Caco-2 (cell line): ENCODE data around the gene KCNJ3. TPM values are rescaled to one million over a fixed set of nuclear protein-coding genes. Genes with fewer than 3 reads are reported as not detected.

Source experiments
- BruUV-seq: library from RNA; stranded (reverse); fragments of 400-500 nt; replicated peaks from 2 replicates; lab custom pipeline; 2021; lab: Mats Ljungman, UMichigan
- CTCF ChIA-PET: fragments of 300-600 bp; sonication (Branson Sonifier 250); formaldehyde crosslinking; loops from one replicate; lab custom pipeline; 2022; ENCODE audit warnings: antibody characterized with exemption; lab: Charles Lee
- POLR2A ChIA-PET: fragments of 300-600 bp; sonication (Branson Sonifier 250); formaldehyde crosslinking; loops from one replicate; lab custom pipeline; 2022; ENCODE audit warnings: antibody characterized with exemption; lab: Charles Lee
- DNase-seq, 2 experiments: peaks; one replicate each; pipeline versions ENCODE4 v3.0.0 to v3.0.0-alpha.2; 2020 to 2022
- H3K27me3 ChIP-seq: replicated peaks from 2 replicates; pipeline ENCODE4 v1.6.0; 2011; ENCODE audit warnings: low read length; ENCODE audit not compliant: control insufficient read depth, insufficient read depth
- H3K36me3 ChIP-seq: 2 replicates; pipeline ENCODE4 v1.5.1; 2011; ENCODE audit warnings: low read length; ENCODE audit not compliant: control insufficient read depth, insufficient read depth
- H3K4me1 ChIP-seq: fragments of 250-450 bp; sonication (Bioruptor Pico); 2 replicates; pipeline ENCODE4 v1.5.1; 2020; ENCODE audit warnings: mild to moderate bottlenecking
- H3K4me3 ChIP-seq: 2 replicates; pipeline ENCODE4 v1.5.1; 2011; ENCODE audit warnings: low read depth, mild to moderate bottlenecking, control low read depth, low read length
- H3K9me3 ChIP-seq: fragments of 250-450 bp; sonication (Bioruptor Pico); 2 replicates; pipeline ENCODE4 v1.5.1; 2020; ENCODE audit warnings: mild to moderate bottlenecking, moderate library complexity
- H3K27ac Mint-ChIP-seq: one replicate; pipeline ENCODE4 v1.8.0; 2022; ENCODE audit warnings: mixed read lengths; ENCODE audit not compliant: unreplicated experiment
- H3K27me3 Mint-ChIP-seq: one replicate; pipeline ENCODE4 v1.8.0; 2022; ENCODE audit warnings: mixed read lengths; ENCODE audit not compliant: insufficient read depth, unreplicated experiment
- H3K36me3 Mint-ChIP-seq: one replicate; pipeline ENCODE4 v1.8.0; 2022; ENCODE audit warnings: mild to moderate bottlenecking, mixed read lengths; ENCODE audit not compliant: insufficient read depth, unreplicated experiment
- H3K4me1 Mint-ChIP-seq: one replicate; pipeline ENCODE4 v1.8.0; 2022; ENCODE audit warnings: low read depth, mixed read lengths; ENCODE audit not compliant: unreplicated experiment
- H3K4me3 Mint-ChIP-seq: one replicate; pipeline ENCODE4 v1.8.0; 2022; ENCODE audit warnings: mild to moderate bottlenecking, moderate library complexity, mixed read lengths; ENCODE audit not compliant: unreplicated experiment
- H3K9me3 Mint-ChIP-seq: one replicate; pipeline ENCODE4 v1.8.0; 2022; ENCODE audit warnings: mixed read lengths; ENCODE audit not compliant: unreplicated experiment
- CTCF ChIP-seq, 2 experiments: fragments of 200-600 bp in 1 of 2; IDR thresholded peaks; 1 replicate in 1 of 2; 2 replicates in 1 of 2; pipeline versions ENCODE4 v1.5.1 to v1.8.0; 2011 to 2022; ENCODE audit warnings: antibody characterized with exemption in 1 of 2, control low read depth in 1 of 2, inconsistent platforms in 1 of 2, low read depth in 1 of 2, low read length in 1 of 2, mild to moderate bottlenecking in 1 of 2, moderate library complexity in 1 of 2; ENCODE audit not compliant: insufficient read depth in 1 of 2, severe bottlenecking in 1 of 2, unreplicated experiment in 1 of 2
- intact Hi-C: fragments of 100-400 bp; cut with micrococcal nuclease; formaldehyde crosslinking; loops from one replicate; pipeline ENCODE4 v1.10.0; 2022; ENCODE audit not compliant: unreplicated experiment
- total RNA-seq: library from RNA; stranded (reverse); gene quantifications from 2 replicates; pipeline ENCODE4 v1.2.3, GENCODE V29; 2022

Gene KCNJ3
- total RNA-seq, 1 experiment from 2014 or later: not detected

- Mint-ChIP-seq H3K4me1 (no peaks in the 10 kb centered on the region), H3K4me3 (no peak overlapping the region), H3K27me3 (no peaks in the 10 kb centered on the region), H3K27ac (no peak overlapping the region), H3K9me3 (no peaks in the 10 kb centered on the region), H3K36me3 (no peaks in the 10 kb centered on the region)
- Histone ChIP-seq H3K4me1 (no peaks in the 10 kb centered on the region), H3K36me3 (no peaks in the 10 kb centered on the region), H3K9me3 (no peaks in the 10 kb centered on the region; the same call in 1 of the 2 replicates), H3K4me3 (no peak overlapping the region), H3K27me3 (no peaks in the 10 kb centered on the region)
- ChIA-PET CTCF (no interaction called here), POLR2A (no interaction called here)
- no TSS peak for BruUV-seq
- intact Hi-C loops: no loop called here
- DNase-seq: no peak
- no peak for TF ChIP-seq CTCF (IDR thresholded peaks at IDR 0.05; ENCODE audit: insufficient read depth in 1 of 2, low read depth in 1 of 2, low read length in 1 of 2, severe bottlenecking in 1 of 2, unreplicated experiment in 1 of 2)
Measured at GRCh38 chr2:154898269-154898668, 199.8 kb downstream of the KCNJ3 start.

GRCh38 chr2:154901063-154901462 is 202.6 kb downstream of the KCNJ3 start:
- no peaks in the 10 kb centered on the region for H3K36me3 ChIP-seq
- Mint-ChIP-seq H3K9me3 (no peaks in the 10 kb centered on the region), H3K36me3 (no peaks in the 10 kb centered on the region), H3K27me3 (no peaks in the 10 kb centered on the region), H3K4me3 (no peak overlapping the region), H3K4me1 (no peaks in the 10 kb centered on the region), H3K27ac (no peak overlapping the region)
- intact Hi-C loops: no loop called here
- POLR2A ChIA-PET: no interaction called here
- no TSS peak for BruUV-seq
- no peak for TF ChIP-seq CTCF (IDR thresholded peaks at IDR 0.05; ENCODE audit: insufficient read depth in 1 of 2, low read depth in 1 of 2, low read length in 1 of 2, severe bottlenecking in 1 of 2, unreplicated experiment in 1 of 2)
- no peaks in the 10 kb centered on the region; the same call in 1 of the 2 replicates for H3K9me3 ChIP-seq
- no peak for DNase-seq
- no peaks in the 10 kb centered on the region for H3K27me3 ChIP-seq
- H3K4me1 ChIP-seq: no peaks in the 10 kb centered on the region
- no peak overlapping the region for H3K4me3 ChIP-seq
- CTCF ChIA-PET: no interaction called here
